K562 (cell line): Measurements from ENCODE around the gene ETS2. TPM values are rescaled to one million over a fixed set of nuclear protein-coding genes. Genes with fewer than 3 reads are reported as not detected.
A peak's percentile ranks its signal among the peaks of the same experiment; 100 is the strongest.

Experiments used
- E2F8 ChIP-seq: fragments of 450-650 bp; IDR thresholded peaks from 2 replicates; pipeline ENCODE4 v1.7.1; 2018; ENCODE audit warnings: mild to moderate bottlenecking, low read depth; ENCODE audit not compliant: partially characterized antibody
- EHMT2 ChIP-seq: fragments of 450-650 bp; IDR thresholded peaks from 2 replicates; pipeline ENCODE4 v1.6.1; 2018; ENCODE audit warnings: antibody characterized with exemption
- GATA2 ChIP-seq: sonication (generic); formaldehyde crosslinking; IDR thresholded peaks from 2 replicates; pipeline ENCODE4 v1.4.0; 2020; ENCODE audit warnings: mild to moderate bottlenecking, missing genetic modification reagents
- HDAC6 ChIP-seq: IDR thresholded peaks from 2 replicates; pipeline ENCODE4 v1.6.1; 2012; ENCODE audit warnings: low read depth, mild to moderate bottlenecking, control low read depth, inconsistent platforms, low read length, moderate library complexity
- HMBOX1 ChIP-seq: sonication (generic); IDR thresholded peaks from 2 replicates; pipeline ENCODE4 v1.6.1; 2016
- KLF13 ChIP-seq: fragments of 450-650 bp; IDR thresholded peaks from 2 replicates; pipeline ENCODE4 v1.6.1; 2016; ENCODE audit warnings: missing genetic modification characterization, low read depth, mild to moderate bottlenecking, missing compliant biosample characterization, moderate library complexity, borderline replicate concordance
- REST ChIP-seq, 2 experiments: fragments of 450-650 bp; formaldehyde crosslinking in 1 of 2; IDR thresholded peaks; 2 replicates each; pipeline versions ENCODE4 v1.4.0 to v1.6.1; 2014 to 2020; ENCODE audit warnings: mild to moderate bottlenecking in 2 of 2, borderline replicate concordance in 1 of 2, low read depth in 1 of 2
- SNIP1 ChIP-seq: fragments of 450-650 bp; IDR thresholded peaks from 2 replicates; pipeline ENCODE4 v1.7.1; 2017; ENCODE audit warnings: low read depth, mild to moderate bottlenecking
- THAP7 ChIP-seq: fragments of 250-450 bp; sonication (Bioruptor Pico); IDR thresholded peaks from 2 replicates; pipeline ENCODE4 v1.5.0; 2021
- ZFX ChIP-seq: sonication (generic); formaldehyde crosslinking; IDR thresholded peaks from 2 replicates; pipeline ENCODE4 v1.8.0; 2022; ENCODE audit warnings: mild to moderate bottlenecking, missing genetic modification reagents, moderate library complexity
- polyA plus RNA-seq, 8 experiments: library from polyadenylated mRNA; depleted of rRNA in 4 of 8; stranded (reverse) in 5 of 8; unstranded in 3 of 8; fragments of >200 nt; fragmentation: Nextera tagmentation in 2 of 8; fragmentation: Illumina TruSeq in 1 of 8; extraction: Ambion mirVana in 2 of 8; extraction: Trizol in 1 of 8; gene quantifications; 2 replicates each; pipeline versions ENCODE4 v1.2.1 to v1.2.3, GENCODE V29; 2011 to 2014; ENCODE audit warnings: inconsistent platforms in 1 of 8, missing spikeins in 1 of 8
- total RNA-seq, 7 experiments: library from RNA; depleted of rRNA in 6 of 7; stranded (reverse); fragments of >200 nt in 6 of 7; fragmentation: Illumina TruSeq in 2 of 7; extraction: Trizol in 2 of 7; gene quantifications; 2 replicates each; pipeline versions ENCODE4 v1.2.1 to v1.2.3, GENCODE V29; 2011 to 2021; ENCODE audit warnings: low replicate concordance in 1 of 7

The ETS2 gene
- total and polyA plus RNA-seq, 9 of the 15 experiments (the other 6 are each of a cell fraction or from before 2014, with no cell fraction given) = 1.7 to 24.4 (median 12.2) TPM

GRCh38 chr21:38805328-38806152 is at the start of gene ETS2 (continued):
- peak; percentile 50 for TF ChIP-seq E2F8
- TF ChIP-seq ZFX (CRISPR knock-in tag) = peak; percentile 94
- TF ChIP-seq REST (IDR thresholded peaks at IDR 0.05; ENCODE audit: borderline replicate concordance) = peak; percentile 11; the same call in 1 of the 2 replicates
- no peak; the same call in 1 of the 2 replicates for TF ChIP-seq REST (CRISPR knock-in tag; IDR thresholded peaks at IDR 0.05; ENCODE audit: low read depth)
- no peak for TF ChIP-seq THAP7
- peak; percentile 33; the same call in 1 of the 2 replicates for TF ChIP-seq EHMT2
- no peak for TF ChIP-seq HDAC6
- no peak for TF ChIP-seq GATA2 (CRISPR knock-in tag)
- TF ChIP-seq HMBOX1 = no peak
- peak; percentile 17; the same call in 1 of the 2 replicates for TF ChIP-seq KLF13 (tag)
- no peak for TF ChIP-seq SNIP1
